GM19351 (cell line): ENCODE results near the gene SCART1.
"Not testable (repeated sequence)": the region's sequence is repeated elsewhere in the genome, so short reads cannot be mapped to it uniquely, and the experiment has no call there.

Source experiments
- ATAC-seq: cut with Tn5 transposase; IDR thresholded peaks from one replicate; pipeline ENCODE4 v1.9.1; 2021; ENCODE audit warnings: mild to moderate bottlenecking, moderate library complexity; ENCODE audit not compliant: unreplicated experiment

Gene SCART1

DNA sequence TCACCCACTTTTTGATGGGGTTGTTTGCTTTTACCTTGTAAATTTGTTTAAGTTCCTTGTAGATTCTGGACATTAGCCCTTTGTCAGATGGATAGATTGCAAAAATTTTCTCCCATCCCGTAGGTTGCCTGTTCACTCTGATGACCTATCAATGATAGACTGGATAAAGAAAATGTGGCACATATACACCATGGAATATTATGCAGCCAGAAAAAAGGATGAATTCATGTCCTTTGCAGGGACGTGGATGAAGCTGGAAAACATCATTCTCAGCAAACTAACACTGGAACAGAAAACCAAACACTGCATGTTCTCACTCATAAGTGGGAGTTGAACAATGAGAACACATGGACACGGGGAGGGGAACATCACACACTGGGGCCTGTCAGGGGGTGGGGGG is 15.5 kb downstream of the SCART1 start:
- not testable (repeated sequence) for ATAC-seq

DNA sequence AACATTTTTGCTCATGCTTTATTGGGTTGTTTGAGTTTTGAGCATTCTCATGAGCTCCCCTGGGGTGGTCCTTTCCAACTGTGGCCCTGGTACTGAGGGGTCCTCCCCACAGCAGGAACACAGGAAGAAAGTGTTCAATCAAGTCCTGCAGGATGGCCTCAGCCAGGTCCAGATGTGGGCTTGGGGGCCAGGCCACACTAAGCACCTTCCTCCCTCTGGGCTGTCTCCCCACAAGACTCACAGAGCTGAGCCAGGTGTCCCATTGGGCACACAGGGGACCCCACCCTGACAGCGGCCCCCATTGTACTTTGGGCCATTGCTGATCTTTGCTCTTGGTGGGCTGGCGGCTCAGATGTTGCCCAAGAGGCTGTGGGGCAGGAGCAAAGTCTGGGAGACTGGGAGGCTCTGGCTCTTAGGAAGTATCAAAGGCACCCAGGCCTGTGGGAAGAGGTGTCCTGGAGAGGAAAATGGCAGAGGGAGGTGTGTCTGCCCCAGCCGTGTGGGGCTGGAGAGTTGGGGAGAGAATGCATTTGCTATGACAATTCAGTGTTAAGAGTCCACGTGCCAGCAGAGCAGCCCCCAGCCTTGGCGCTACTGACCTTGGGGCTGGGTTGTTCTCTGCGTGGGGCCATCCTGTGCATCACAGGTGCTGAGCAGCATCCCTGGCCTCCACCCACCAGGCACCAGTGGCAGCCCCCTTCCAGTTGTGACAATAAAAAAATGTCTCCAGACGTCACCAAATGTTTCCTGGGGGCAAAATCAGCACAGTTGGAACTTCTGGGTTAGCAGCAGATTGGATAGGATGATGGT is 17.8 kb downstream of the SCART1 start:
- no peak for ATAC-seq

DNA sequence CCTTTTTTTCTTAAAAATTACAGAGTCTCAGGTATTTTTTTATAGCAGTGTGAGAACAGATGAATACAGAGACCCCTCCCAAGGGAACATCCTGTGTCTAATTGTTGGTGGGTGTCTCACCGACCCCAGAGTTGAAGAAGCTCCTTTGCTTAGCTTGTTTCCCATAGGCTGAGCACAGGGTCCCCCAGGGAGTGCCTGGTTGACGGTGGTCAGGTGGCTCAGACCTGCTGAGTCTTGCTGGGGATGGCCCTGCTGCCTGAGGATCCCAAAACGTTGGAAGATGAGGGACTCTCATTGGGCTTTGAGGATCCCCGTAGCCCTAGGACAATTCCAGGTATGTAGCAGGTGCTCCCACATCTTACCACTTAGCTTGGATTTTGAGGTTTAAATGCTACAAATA is 19.5 kb downstream of the SCART1 start:
- no peak for ATAC-seq

DNA sequence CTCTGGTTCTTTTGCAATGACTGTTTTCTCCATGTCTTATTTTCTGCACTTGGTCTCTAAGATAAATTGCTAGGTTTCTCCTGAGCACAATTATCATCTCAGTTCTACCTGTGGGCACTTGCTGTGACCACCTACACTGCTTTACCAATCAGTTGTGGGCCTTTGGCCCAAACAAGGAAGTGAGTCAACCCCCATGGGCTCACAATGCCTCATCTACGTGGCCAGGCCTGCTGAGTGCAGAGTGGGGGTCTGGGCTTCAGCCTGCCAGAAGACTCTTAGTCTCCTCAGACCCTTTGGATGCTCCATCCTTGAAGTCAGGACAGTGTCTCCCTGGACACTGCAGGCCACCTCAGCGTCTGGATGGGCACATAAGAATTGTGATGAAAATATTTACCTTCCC is 20.3 kb downstream of the SCART1 start:
- ATAC-seq = no peak

DNA sequence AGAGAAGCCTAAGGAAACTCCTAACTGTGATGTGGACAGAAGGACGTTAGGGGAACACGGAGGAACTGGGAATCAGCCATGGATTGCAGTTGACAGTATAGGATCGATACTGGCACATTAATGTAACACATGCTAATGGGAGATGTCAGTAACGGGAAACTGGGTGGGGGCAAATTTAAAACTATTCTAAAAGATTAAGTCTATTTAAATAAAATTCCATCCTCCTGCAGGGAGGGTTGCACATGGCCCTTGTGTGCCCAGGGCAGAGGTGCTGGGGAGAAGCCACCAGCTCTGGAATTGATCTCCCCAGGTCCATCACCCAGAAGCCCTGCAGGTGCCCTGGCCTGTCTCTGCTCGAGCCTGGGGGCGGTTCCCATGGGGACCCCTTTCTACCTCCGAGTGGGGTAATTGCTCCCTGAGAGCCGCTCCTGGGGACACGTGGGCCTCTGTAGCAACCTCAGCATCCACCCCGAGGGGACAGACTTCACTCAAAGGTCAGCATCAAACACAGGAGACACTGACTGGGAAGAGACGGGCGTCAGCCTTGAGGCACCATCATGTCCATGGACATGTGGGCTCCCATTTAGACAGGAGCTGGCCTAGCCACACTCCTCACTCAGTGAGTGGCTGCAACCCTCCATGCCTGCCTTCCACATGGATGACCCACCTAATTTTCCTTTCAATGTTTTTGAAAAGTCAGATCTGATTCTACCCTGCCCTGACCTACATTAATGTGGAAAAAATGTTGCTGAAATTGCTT is 21.1 kb downstream of the SCART1 start:
- no peak for ATAC-seq

DNA sequence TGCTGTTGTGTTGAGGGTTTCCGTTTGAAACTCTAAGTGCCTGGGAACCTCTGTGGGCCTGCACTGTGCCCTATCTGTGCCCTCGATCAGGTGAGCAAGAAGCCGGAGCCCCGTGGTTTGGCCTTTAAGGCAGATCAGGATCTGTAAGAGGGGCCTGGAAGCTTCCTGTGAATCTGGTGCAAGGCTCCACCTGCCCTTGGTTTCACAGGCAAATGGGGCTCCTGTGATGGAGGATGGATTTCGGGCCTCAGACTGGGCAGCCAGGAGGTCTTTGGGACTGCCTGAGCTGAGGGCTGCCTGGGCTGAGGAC is 21.6 kb downstream of the SCART1 start:
- ATAC-seq = no peak

DNA sequence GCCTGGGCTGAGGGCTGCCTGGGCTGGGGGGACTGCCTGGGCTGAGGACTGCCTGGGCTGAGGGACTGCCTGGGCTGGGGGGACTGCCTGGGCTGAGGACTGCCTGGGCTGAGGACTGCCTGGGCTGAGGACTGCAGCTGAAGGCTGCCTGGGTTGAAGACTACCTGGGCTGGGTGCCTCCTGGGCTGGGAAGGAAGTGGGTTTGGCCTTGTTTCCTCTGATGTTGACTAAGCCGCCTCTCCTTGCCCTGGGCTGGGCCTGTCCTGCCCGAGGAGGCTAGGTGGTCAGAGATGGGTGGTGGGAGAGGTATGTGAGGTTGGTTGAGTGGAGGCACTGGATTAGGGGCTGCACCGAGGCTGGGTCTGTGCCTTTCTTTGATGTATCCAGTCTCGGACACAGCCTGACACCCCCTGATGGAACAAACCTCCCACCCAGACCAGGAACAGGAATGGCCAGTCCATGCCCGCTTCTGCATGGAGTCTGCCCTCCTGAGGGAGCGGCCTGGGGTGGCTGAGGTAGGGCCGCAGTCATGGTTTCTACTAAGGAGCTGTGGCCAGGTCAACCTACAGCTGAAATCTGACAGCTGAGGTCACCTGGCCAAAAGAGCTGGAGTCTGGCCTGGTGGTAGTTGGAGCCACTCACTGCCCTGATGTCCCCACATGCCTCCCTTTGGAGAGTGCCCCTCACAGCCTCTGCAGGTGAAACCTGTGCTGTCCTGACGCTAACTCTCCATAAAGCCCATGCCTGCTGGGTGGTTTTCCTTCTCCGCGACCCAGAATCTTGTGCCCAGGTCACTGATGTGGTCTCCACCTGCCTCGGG is 22.3 kb downstream of the SCART1 start:
- no peak for ATAC-seq

DNA sequence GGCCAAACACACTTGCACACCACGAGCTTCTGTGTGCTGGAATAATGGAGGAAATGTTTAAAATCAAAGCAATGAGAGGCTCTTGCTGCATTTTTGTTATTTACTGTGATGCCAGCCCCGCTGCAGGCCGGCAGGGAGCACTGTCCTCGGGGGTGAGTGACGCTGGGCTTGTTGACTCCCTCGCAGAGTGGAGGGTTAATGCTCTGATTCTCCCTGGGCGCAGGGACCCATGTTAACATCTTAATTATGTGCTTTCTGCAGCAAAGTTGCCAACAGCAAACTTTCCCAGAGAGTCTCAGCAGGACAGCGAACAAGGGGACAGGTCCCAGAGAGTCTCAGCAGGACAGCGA is 22.9 kb downstream of the SCART1 start:
- ATAC-seq = no peak

DNA sequence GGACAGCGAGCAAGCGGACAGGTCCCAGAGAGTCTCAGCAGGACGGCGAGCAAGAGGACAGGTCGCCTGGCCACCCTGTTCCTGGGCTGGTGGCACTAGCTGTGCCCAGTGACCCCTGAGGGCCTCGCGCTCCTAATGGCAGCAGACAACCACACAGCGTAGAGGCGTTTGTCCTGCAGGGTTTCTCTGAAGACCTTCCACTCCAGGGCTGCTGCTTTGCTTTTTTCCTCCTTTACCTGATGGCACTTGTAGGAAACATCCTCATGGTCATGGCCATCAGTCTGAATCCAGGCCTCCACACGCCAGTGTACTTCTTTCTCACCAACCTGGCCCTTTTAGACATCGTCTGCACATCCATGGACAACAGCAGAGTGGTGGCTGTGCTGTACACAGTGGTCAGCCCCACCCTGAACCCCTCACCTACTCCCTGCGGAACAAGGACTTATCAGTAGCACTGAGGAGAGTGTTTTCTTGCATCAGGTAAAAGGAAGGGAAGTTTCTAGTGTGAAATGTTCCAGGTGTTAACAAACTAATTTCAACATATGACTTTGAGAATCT is 27.4 kb downstream of the SCART1 start:
- ATAC-seq = no peak

DNA sequence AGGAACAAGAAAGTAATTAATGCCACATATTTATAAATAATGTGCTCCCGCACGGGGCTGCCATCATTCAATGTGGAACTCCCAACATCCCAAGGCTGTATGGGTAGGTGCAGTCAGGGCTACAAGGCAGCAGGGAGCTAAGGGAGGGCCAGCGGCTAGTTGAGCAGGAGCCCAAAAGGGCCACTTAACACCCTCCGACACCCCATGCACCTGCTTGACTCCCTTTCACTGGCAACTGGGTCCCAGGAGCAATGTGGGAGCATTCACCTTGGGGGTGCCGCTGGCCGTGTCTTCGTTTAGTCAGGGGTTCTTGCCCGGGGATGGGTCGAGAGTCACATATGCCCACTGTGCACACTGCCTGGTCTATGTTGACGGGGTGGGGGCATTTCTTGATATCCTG is 27.9 kb downstream of the SCART1 start:
- ATAC-seq = no peak

DNA sequence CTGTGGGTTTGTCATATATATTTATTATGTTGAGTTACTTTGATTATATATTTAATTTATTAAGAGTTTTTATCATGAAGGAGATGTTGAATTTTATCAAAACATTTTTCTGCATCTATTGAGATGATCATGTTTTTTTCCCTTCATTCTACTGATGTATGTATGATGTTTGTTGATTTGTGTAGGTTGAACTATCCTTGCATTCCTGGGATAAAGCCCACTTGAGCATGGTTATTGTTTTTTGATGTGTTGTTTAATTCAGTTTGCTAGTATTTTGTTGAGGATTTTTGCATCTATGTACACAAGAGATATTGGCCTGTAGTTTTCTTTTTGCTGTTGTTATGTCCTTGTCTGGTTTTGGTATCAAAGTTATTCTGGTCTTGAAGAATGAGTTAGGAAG is 31.1 kb downstream of the SCART1 start:
- no peak for ATAC-seq

DNA sequence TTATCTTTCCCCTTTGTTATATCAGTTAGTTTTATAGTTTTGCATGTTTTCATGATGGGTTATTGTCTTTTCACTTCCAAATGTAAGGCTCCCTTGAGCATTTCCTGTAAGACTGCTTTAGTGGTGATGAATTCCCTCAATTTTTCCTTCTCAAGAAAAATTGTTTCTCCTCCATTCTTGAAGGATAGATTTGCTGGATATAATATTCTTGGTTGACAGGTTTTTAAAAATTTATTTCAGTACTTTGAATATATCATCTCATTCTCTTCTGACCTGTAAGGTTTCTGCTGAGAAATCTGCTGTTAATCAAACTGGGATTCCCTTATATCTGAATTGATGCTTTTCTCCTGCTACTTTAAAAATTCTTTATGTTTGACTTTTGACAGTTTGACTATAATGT is 33.3 kb downstream of the SCART1 start:
- ATAC-seq = no peak

DNA sequence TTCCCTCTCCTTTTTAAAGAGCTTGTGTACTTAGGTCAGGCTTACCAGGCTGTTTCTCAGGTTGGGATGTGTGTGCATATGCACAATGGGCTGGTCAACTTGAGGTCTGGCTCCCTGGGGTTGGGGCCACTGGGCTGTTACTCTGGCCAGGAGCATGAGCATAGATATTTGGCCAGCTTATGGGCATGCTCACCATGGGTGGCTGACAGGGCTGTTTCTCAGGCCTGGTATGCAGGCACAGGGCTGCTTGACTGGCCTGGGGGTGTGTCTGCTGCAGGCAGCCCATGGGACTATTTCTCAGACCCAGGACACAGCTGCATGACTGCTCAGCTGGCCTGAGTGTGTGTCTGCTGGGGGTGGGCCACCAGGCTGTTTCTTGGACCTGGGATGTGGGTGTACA is 34.6 kb downstream of the SCART1 start:
- ATAC-seq = no peak

DNA sequence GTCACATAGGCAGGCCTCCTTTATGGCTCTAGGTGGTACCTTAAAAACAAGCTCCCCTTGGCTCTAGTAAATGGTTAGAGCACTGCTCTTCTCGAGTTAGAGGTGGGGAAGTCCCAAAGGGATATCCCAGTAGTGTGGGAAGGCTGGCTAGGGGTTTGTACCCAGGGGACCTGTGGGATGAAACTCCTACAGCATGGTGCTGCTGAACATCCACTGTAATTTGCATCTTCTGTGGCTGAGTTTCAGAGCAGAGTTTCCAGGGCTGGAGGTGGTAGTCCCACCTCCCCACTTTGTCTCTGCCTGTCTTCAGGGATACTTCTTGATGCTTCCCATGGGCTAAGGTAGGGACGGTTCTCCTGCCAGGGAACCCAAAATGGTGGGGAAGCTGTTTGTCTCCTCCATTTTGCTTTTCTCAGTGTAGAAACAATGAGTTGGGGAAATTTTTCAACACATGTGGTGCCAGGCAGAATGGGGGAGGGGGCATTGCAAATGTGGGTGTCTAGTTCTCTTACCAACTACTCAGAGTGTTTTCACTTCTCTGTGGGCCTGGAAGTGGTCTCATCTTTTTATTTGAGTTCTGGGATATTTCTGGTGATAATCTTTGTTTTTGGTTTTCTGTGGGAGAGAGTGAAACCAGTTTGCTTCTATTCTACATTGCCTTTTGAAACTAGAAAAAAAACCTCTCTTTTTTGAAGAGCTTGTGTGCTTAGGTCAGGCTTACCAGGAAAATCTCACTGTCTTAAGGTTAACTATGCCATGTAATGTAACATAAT is 36.3 kb downstream of the SCART1 start:
- peak; percentile 71 for ATAC-seq

DNA sequence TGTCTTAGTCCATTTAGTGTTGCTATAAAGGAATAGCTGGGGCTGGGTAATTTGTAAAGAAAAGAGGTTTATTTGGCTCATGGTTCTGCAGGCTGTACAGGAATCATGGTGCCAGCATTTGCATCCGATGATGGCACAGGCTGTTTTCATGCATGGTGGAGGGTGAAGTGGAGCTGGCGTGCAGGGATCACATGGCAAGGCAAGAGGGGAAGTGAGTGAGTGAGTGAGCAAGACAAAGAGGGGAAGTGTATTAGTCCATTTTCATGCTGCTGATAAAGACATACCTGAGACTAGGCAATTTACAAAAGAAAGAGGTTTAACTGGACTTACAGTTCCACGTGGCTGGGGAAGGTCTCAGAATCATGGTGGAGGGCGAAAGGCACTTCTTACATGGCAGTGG is 39.8 kb downstream of the SCART1 start:
- ATAC-seq = not testable (repeated sequence)

DNA sequence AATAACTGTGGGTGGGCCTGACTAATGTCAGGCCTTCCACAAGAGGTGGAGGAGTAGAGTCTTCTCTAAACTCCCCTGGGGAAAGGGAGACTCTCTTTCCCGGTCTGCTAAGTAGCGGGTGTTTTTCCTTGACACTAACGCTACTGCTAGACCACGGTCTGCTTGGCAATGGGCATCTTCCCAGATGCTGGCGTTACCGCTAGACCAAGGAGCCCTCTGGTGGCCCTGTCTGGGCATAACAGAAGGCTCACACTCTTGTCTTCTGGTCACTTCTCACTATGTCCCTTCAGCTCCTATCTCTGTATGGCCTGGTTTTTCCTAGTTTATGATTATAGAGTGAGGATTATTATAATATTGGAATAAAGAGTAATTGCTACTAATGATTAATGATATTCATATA is 43.6 kb downstream of the SCART1 start:
- ATAC-seq = not testable (repeated sequence)

DNA sequence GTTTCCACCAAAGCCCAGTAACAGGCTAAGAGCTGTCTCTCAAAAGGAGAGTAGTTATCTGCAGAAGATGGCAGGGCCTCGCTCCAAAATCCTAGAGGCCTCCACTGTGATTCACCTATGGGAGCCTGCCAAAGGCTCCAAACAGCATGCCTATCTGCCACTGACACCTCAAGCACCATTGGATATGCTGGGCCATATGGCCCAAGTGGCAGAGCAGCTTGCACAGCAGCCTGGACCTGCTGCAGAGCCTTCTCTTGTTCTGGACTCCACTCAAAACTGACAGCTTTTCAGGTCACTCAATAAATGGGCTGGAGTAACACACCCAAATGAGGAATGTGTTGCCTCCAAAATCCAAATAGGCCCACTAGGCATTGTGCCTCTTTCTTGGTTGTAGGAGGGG is 45.4 kb downstream of the SCART1 start:
- not testable (repeated sequence) for ATAC-seq

DNA sequence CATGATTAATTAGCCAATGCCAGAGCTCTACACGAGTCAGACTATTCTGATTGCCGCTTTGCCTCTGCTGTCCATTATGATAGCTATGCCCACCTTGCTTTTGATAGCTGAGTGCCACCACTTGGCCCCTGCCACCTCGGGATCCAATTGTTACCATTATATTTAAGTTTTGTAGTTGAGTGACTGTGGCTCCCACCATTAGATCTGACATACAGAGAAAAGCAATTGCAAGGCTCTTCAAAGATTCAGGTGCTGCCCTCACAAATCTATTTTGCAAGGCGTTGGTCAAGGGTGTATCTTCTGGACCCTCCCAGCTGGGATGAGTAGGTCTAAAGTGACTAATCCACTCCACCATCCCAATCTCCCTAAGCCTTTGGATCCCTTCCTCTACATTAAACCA is 47.2 kb downstream of the SCART1 start:
- ATAC-seq = not testable (repeated sequence)

DNA sequence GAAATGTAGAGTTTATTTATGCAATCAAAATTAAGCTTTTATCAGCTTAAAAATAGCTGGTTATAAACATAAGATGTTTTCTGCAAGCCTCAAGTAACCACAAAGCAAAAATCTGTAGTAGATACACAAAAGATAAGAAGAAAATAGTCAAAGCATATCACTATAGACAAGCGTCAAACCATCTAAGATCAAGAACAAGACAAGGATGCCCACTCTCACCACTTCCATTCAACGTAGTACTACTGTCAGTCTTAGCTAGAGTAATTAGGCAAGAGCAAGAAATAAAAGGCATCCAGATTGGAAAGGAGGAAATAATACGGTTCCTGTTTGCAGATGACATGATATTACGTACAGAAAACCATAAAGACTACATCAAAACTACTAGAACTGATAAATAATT is 56.0 kb downstream of the SCART1 start:
- ATAC-seq = no peak

DNA sequence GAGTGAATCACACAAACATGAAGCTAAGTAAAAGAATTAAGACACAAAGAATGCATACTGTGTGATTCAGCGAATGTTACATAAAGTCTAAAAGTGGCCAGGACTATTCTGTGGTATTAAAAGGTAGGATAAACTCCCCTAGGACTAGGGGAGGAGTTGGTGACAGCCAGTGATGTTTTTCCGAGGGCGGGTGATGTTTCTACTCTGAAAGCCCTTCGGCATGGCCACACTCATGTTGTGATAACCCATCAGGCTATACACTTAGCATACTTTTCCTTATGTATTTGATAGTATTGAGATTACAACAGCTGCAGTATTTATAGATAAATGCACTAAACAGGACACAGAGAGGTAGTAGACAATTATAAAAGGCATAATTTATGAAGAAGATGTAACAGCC is 57.7 kb downstream of the SCART1 start:
- ATAC-seq = no peak
